AML-193 (cell line): ENCODE data around the gene MGA.

ENCODE experiments used
- DNase-seq, 2 experiments: peaks; one replicate each; lab custom pipeline; 2025; lab: John Stamatoyannopoulos, UW

MGA gene

DNA sequence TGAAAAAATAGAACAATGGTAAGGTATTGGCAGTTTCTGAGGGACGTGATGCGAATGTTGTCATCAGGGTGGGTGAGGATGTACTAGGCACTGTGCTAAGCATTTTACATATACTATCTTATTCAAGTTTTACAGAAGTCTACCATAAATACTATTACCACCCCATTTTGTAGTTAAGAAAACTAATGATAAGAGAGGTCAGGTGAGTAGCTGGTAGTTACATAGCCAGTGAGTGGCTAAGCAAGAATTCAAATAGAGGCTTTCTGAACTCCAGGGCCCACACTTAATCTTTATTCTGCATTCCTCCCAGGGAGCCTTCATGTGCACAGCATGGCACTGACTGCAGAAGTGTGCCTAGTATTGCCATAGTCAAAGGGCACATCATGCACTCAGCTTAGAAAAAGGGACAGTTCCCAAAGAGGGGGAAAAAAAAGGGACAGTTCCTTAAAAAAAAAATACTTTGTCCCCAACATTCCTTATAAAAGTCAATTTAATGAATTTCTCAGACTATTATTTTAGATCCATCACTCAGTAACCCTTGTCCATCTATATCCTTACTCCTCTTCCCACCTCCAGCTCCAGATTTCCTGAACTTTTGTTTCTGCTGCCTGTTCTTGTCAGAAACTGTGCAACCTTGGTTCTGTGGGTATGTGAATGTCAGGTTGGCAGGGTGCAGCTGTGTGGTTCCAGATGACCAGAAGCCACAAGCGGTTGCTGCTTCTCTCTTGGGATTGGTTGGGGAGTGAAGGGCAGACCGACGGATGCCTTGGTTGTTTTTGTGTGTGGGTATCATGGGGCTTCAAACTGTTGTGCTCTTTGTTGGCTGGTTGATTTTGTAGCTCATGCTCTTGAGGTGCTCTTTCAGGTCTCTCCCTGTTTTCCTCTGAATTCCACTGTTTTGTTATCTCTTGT is 122.4 kb downstream of the MGA start:
- DNase-seq: no peak

DNA sequence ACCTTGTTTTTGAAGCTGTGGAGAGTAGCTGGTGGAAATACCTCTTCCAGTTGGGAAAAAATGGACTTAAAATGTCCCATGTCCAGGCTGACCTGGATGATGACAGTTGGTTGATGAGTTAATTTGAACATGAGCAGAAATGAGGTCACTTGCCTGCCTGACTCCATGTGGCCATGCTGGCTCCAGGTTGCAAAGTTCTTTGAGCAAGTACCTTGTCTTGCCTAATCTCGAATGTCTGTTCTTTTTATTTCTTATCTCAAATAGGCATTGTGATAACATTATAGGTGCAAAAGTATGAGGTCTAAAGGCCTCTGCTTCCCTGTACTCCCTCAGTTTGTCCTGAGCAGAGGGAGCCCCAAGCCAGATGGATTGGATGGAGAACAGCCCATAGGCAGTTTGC is 123.1 kb downstream of the MGA start:
- DNase-seq: no peak

DNA sequence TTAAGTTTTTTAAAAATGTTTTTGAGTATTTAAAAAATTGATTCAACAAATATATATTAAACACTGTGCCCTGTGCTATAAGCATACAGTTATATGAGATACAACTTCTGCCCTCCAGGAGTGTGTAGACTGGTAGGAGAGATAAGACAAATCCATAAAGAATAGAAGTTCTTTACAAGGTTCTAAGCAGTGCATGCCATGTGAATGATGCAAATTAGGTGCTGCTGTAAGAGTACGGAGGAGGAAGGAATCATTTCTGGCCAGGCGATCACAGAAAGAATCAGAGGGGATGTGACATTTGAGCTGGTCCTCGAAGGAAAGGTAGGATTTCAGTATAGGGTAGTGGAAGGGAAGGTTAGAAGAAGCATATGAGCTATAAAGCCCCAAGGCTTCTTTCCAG is 128.1 kb downstream of the MGA start:
- no peak for DNase-seq

DNA sequence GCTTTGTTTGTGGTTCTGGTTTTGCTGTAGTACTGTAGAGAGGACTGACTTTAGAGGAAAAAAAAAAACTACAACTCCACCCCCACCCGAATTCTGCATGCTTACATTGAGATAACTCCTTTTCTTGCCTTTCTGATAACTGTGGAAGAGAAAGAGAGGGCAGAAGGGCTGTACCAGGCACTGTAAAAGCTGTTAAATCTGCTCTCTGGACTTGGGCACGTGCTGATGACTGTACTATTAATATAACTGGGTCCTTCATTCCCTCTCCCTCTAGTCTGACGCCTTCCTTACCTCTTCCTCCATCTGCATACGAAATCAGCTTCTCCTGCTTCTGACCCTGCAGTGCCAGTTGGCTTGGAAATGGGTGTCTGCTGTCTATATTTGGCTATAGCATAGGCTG is 129.0 kb downstream of the MGA start:
- no peak for DNase-seq

DNA sequence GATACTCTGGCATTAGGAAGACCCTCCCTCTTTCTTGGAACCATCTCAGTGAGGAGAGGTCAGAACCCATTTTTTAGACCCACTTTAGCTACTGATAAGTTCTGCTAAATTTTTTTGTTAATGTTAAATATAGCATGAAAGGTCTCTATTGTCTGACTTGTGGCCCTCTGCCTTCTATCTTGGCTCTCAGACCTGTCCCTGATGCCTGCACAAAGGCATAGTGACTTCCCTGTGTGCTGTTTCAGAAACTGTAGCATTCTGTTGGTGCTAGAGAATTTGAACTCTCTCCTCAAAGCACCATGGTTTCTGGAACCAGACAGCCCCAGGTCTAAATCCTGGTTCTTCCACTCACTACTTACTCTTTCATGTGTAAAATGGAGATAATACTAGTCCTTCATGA is 129.5 kb downstream of the MGA start:
- DNase-seq: no peak

DNA sequence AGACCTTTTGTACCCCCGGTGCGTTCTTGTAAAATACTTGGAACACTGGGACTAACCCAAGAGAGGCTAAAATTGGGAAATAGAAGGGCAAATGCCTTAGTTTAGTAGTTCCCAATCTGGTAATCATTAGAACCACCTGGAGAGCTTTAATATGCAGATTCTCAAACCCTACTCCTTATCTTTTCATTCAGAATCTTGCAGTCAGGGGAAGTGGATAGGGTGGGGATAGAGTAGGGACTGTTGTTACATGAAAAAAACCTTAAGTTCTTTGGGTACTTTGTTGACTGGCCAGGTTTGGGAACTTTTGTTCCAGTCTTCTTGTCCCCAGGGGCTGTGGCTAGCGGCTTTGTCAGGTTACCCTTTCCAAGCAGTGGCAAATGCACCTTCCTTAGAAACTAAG is 130.0 kb downstream of the MGA start:
- DNase-seq: no peak

DNA sequence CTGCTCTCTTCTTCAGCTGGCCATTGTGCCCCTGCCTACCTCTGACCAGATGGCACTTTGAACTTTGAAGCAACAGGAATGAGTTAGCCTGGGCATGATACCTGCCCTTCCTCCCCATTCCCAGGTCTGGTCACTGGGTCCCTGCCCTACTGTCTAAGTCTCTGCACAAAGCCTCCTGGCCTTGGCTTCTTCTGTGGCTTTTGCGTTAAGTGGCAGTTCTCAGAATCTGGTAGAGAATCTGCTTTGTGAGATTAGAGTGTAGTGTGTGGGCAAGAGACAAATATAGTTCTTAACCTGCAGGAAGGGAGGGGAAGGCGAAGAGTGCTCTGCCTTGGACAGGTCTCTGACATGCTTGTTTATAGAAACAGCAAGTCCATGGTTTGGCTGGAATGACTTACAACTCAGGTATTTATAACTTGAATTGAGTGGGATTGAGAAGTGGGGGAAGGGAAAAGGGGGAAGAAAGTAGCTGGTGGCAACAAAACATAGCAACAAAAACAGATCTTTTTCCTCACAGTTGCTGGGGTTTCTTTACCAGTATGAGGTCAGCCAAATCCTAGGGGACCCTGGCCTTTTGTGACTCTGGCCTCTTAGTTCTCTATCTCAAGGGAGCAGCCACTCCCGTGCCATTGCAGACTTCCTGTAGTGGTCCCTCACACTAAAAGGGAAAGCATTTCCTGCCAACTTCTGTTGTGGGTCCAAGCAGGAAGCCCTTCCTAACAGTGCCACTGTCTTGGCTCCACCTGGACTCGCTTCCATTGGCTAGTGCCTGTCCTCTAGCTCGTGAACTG is 130.7 kb downstream of the MGA start:
- no peak for DNase-seq

DNA sequence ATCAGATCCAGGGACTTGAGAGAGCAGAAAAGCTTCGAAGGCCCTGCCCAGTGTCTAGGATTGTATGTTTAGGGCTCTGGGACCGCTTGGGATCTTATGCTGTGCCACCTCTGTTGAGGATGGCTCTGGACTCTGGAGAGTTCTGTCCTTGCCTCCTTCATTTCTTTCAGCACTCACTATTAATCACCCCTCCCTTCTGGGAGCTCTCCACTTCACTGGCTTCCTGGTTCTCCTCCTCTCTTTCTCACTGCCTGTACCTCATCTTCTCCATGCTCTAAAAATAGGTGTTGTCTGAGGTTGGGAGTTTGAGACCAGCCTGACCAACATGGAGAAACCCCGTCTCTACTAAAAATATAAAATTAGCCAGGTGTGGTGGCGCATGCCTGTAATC is 131.3 kb downstream of the MGA start:
- no peak for DNase-seq

DNA sequence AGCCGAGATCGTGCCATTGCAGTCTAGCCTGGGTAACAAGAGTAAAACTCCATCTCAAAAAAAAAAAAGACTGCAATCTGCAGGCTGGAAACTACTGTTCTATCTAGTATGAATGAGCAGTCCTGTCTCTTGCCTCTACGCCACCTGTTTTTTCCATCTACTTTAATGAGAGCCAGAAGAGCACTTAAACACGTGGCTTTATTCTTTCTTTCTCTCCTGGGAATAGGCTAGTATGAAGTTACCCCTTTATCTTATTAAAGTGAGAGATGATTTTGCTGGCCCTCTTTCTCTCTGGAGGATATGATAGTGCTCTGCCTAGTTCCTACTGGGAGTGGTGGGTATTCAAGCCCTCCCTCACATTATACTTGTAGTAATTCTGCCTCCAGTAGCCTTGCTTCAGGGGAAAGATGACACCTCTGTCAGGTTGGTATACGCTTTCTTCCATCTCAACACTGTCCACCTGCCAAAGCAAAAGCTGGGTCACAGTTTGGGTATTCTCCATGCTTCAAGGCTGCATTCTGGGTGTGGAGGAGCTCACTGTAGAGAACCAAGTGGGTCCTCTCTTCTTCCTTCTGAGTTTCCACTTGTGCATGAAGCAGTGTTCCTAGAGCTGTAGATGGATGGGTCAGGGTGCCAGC is 131.9 kb downstream of the MGA start:
- DNase-seq: no peak

DNA sequence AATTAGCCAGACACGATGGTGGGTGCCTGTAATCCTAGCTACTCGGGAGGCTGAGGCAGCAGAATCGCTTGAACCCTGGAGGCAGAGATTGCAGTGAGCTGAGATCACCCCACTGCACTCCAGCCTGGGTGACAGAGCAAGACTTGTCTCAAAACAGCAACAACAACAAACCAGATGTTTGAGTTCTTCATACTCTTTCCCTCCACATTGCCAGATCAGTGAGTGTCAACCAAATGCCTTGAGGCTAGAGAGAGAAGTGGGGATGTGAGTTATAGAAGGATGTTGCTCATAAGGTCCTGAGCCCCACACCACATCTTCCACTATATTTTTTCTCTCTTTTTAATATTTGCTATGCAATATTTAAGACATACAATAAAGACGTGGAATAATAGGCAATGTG is 133.9 kb downstream of the MGA start:
- no peak for DNase-seq

DNA sequence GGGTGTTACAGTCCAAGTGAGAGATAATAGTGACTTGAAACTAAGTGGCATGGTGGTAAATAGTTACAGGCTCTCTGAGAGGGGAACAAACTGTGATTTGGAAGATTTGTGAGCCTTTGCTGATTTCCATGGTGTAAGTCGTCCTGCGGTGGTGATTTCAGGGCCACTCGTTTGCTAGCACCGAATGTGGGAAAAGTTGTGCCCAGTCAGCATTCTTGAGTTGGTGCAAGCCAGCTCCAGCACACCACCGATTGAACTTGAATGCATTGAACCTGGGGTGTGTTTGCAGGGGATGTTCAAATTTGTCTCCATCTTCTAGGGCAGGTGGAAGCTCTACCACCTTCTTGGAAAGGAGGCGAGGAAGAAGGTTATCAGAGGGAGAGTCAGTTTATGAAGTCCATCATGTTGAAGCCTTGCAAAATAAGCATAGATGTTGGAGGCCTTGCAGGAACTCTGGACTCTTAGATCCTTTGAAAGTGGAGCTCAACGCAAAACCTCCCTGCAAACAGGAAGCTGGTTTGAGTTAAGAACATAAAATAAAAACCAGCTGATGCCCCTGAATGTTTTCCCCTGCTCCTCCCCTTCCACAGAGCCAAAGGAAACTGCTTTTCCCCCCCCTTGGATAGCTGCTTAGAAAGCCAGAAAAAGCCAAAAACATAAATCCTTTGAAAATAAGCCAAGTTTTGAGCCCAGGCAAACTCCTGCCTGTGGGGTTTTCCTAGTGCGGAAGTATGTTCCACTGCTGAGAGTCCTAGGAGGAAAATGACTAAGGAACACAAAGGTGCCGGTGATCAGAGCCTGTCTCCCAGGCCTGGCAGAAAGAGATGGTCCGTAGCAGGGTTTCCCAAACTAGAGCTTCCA is 136.0 kb downstream of the MGA start:
- no peak for DNase-seq

DNA sequence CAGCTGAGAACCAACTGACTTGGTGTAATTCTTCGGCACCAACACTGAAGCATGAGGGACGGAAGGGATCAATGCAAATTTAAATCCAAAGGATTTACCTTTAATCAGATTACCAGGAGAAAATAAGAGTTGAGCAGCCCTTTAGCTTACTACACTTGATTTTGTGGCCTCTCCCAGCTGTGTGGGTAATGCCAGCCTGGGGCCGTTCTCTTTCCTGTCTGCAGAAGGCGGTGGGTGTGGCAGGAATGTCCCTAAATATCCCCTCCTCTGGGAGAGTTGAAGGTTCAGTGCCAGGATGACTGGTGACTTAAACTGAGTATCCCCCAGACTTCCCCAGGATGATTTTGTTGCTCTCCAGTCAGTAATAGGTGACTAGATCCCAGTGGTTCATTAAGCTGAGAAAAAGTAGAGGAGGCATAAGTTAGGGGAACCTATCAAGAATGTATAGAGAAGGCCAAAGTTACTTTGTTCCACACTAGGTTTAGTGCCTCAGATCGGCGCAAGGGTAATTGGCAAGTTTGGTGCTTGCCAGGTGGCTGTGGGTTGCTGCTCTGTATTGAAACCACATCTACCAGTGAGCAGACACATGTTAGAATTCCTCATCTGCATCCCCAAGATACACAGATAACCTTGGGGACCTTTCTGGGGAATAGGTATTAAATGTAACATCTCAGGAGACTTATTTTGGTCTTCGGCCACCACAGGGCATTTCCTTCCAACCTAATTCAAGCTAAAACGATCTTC is 137.2 kb downstream of the MGA start:
- DNase-seq: no peak

DNA sequence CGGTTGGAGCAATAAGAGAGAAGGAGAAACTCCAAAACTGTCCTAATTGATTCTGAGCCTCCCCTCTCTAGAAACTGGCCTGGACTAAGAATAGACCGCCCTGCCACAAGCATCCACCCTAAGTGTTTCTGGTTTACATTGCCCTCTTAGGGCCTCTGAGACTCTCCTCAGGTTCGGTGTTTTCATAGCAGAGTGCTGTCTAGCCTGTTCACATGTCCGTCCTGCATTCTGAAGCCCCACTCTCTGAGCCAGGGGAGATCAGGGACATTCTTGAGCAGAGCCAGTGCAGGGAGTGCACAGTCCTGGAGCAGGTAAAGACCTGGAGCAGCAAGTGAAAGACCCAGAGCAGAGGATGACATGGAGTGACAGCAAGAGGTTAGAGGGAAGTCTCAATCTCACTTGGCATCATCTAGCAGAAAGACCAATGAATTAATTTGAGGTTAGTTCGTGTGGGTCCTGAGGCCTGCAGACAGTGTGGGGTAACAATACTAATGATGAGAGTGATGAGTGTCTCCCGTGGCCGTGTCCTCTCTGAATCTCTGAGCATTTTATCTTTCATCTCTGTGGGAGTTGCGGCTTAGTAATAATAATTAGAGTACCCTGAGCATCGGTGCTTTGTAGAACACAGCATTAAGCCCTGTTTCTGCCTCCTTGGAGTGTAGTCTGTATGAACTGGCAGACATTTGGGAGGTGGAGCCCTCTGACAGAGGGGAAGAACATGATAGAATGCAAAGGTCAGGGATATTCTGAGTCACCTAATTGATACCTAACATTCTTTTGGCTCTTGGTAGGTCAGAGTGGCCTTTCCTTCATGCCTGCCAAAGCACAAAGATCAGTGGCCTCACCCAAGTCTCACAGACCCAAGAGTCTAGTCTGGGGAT is 138.6 kb downstream of the MGA start:
- DNase-seq: no peak

DNA sequence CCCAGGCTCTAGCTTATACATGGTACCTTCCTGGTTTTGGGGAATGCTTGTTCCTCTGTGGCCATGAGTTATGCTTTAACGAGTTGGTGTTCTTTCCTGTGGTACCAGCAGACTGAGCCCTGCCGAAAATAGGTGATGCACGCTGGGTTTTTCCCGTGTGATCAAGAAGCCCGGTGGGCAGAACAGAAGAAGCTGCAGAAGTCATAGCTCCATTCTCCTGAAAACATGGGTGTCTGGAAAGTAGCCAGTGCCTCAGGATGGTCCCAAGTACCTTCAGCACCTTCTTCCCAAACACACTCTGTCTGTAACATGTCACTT is 139.2 kb downstream of the MGA start:
- no peak for DNase-seq

DNA sequence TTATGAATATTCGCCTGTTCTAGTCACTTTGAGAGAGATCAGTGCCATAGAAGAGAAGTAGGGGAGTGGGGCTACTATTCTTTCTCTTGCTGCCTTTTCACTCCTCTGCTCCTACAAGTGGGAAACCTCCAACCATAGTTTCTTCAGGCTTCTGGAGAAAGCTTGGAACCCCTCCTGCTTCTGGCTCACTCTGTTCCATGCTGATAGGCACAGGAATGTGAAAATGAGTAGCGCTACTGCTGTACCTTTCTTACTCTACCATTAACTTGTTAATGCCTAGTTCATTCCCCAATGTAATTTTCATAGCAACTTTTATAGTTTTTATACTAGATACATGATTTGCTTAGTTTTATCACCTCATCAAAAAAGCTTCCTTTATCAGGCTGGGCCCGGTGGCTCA is 141.0 kb downstream of the MGA start:
- DNase-seq: no peak

DNA sequence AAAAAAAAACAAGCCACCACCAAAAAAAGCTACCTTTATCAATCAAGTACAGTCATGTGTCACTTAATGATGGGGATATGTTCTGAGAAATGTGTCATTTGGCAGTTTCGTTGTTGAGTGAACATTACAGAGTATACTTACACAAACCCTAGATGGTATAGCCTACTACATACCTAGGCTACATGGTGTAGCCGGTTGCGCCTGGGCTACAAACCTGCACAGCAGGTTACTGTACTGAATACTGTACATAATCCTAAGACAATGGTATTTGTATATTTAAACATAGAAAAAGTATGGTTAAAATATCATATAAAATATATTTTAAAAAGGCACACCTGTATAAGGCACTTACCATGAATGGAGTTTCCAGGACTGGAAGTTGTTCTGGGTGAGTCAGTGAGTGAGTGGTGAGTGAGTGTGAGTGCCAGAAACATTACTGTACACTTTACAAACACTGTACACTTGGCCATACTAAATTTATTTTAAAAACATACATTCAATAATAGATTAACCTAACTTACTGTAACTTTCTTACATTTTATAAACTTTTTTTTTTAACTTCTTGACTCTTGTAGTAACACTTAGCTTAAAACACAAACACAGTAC is 141.7 kb downstream of the MGA start:
- no peak for DNase-seq

DNA sequence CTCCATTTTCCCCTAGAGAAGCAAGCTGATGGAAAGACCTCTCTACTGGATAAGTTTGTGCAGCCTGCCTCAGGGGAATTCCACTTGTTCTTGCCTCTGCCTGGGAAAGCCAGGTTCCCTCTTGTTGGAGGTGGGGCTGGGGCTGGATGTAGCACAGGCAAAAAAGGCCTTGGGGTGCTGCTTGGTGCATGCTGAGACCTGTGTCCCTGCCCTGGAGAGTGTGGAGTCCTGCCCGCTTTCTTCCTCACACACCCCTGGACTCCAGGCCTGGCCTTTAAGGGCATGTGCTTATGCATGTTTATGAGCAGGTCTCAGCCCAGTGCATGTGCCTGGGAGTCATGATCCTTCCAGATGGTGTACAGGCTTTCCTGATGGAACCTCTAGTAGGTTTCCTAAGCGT is 144.2 kb downstream of the MGA start:
- DNase-seq: no peak

DNA sequence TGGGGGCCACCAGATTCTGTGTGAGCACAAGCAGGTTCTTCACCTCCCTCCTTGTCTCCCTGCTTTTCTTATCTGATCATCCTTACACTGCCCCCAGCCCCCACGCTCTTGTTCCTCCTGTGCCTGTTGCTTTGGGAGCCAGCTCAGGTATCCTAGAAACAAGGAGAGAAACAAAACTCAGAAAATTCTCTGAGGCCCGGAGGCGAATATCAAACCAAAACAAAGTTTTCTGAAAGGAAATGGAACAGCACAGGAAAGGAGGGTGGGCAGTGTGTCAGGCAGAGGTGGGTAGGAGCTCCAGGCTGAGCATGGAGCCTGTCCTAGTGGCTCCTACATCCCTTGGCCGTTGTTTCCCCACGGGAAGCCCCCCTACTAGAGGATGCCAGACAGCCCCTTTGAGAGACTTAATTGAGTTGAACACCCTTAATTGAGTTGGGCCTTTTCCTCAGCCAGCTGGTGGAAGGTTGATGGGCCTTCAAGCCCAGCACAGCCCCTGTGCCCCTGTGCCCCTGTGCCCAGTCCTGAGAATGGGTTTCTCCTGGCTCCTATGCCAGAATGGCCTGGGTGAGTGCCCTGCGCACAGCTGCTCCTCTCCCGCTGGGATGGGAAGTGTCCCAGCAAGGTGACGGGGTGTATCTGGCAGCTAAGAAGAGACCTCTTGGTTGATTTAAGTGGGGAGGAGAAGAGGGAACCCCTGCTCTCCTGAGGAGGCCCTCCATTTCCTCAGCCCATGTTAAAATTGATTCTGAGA is 144.9 kb downstream of the MGA start:
- no peak for DNase-seq

DNA sequence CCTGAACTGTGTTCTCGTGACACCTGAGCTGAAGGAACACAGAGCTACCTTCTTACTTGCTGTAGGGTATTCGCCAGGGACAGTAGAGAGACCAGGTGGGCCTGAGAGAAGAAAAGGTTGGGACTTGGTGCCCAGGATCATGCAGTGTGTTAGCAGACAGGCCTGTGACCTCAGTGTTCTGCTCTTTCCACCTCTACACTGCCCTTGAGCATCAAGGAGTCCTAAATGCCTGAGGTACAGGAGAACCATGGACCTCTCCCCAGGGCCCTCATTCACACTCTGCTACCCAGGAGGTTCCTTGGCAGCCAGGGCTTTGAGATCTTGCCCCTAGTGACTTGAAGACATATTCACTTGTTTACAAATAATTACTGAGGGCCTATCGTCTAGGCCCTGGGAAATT is 145.5 kb downstream of the MGA start:
- DNase-seq: no peak
